Measurements from ENCODE around the gene AHSP.

Gene AHSP

DNA sequence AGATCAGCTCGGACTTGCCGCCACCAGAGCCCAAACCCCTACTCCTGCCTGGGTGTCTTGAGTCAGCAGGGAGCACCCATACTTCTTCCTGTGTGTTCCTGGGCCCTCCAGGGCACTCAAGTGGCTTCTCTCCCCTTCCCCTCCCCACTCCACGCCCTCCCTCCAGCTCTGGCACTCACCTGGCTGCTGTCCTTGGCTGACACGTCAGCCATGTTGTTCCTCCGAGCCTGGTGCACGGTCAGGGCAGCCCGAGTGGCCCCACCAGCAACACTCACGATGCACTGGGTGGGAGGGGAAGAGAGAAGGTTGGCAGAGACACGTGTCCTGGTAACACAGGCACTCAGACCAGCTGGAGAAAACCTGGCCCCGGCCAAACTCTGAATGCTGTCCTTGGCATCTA lies 31.0 kb upstream of the AHSP start:
- Histone ChIP-seq H3K27ac (no peak overlapping the region), H3K4me3 (ENCODE audit: low read depth in 1 of 2, low read length in 1 of 2) (no peak overlapping the region), H3K4me1 (ENCODE audit: control insufficient read depth in 1 of 2, insufficient read depth in 1 of 2, low read depth in 1 of 2, low read length in 1 of 2) (no peaks in the 10 kb centered on the region), H3K9me3 (no peaks in the 10 kb centered on the region), H3K27me3 (no peaks in the 10 kb centered on the region), H3K36me3 (peaks cover 67% of the 10 kb centered on the region)
- TF ChIP-seq, protein P1, sequence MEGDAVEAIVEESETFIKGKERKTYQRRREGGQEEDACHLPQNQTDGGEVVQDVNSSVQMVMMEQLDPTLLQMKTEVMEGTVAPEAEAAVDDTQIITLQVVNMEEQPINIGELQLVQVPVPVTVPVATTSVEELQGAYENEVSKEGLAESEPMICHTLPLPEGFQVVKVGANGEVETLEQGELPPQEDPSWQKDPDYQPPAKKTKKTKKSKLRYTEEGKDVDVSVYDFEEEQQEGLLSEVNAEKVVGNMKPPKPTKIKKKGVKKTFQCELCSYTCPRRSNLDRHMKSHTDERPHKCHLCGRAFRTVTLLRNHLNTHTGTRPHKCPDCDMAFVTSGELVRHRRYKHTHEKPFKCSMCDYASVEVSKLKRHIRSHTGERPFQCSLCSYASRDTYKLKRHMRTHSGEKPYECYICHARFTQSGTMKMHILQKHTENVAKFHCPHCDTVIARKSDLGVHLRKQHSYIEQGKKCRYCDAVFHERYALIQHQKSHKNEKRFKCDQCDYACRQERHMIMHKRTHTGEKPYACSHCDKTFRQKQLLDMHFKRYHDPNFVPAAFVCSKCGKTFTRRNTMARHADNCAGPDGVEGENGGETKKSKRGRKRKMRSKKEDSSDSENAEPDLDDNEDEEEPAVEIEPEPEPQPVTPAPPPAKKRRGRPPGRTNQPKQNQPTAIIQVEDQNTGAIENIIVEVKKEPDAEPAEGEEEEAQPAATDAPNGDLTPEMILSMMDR (IDR thresholded peaks at IDR 0.05) = no peak

DNA sequence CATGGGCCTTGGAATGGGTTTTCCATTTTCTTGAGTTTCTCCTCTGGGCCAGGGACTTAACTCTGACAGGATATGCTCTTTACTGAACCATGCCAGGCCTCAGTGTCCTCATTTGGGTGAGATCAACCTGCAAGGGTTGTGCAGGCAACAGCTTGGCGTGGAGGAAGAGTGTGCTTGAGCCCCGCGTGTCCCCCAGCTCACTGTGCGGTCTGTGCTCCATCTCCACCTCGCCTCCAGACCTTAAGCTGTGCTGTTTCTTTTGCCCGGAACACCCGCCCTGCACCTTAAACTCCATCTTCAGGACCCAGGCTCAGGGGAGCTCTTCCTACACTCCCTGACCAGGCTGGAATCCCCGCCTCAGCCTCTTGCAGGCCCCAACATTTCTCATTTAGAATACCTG lies 29.2 kb upstream of the AHSP start:
- TF ChIP-seq, protein P1 (IDR thresholded peaks at IDR 0.05) = no peak
- Histone ChIP-seq H3K27ac (no peak overlapping the region), H3K27me3 (no peaks in the 10 kb centered on the region), H3K9me3 (no peaks in the 10 kb centered on the region), H3K36me3 (peaks cover 50% of the 10 kb centered on the region), H3K4me3 (ENCODE audit: low read depth in 1 of 2, low read length in 1 of 2) (no peak overlapping the region), H3K4me1 (ENCODE audit: control insufficient read depth in 1 of 2, insufficient read depth in 1 of 2, low read depth in 1 of 2, low read length in 1 of 2) (no peaks in the 10 kb centered on the region)

DNA sequence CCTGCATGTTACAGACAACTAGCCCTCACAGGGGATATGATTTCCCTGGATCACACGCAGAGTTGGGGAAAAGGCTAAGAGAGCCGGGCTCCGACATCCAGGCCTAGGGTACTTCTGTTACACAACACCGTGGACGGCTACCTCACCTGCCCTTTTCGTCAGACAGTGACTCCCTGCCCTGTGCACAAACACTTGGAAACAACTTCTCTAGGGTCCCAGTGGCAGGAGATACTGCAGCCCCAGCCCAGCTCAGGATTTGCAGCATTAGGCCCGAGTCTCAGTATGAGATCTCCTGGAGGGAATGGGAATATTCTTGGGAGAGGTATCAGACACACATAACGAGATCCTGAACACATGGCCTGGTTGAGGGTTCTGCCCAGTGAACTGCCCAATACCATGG lies 27.8 kb upstream of the AHSP start:
- TF ChIP-seq, protein P1 (IDR thresholded peaks at IDR 0.05) = no peak
- Histone ChIP-seq H3K36me3 (peaks cover 46% of the 10 kb centered on the region), H3K4me3 (ENCODE audit: low read depth in 1 of 2, low read length in 1 of 2) (no peak overlapping the region)

DNA sequence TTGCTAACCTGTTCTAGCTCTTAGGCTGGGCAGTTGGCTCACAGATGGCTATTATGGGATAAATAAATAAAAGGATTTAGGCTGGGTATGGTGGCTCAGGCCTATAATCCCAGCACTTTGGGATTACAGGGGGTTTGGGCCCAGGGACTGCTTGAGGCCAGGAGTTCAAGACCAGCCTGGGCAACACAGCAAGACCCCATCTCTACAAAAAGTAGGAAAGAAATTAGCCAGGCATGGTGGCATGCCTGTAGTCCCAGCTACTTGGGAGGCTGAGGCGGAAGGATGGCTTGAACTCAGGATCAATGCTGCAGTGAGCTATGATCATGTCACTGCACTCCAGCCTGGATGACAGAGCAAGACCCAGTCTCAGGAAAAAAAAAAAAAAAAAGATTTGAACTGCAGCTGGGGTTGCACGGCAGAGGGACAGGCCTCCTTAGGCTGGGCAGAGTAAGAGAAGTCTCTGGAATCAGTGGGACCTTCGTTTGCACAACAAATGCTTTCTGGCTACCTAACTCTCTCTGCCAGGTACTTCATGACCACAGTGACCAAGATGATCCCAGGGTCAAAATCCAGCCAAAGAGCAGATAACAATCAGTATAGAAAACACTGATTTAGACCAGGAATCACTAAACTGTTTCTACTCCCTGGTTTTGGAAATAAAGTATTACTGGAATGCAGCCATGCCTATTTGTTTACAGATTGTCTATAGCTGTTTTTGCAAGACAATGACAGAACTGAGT lies 26.3 kb upstream of the AHSP start:
- no peaks in the 10 kb centered on the region for H3K4me1 ChIP-seq (ENCODE audit: control insufficient read depth in 1 of 2, insufficient read depth in 1 of 2, low read depth in 1 of 2, low read length in 1 of 2)
- peaks cover 40% of the 10 kb centered on the region for H3K36me3 ChIP-seq
- TF ChIP-seq, protein P1 (IDR thresholded peaks at IDR 0.05) = no peak

More for the DNA sequence above, 27.8 kb upstream of the AHSP start:
- Histone ChIP-seq H3K27ac (no peak overlapping the region), H3K4me1 (ENCODE audit: control insufficient read depth in 1 of 2, insufficient read depth in 1 of 2, low read depth in 1 of 2, low read length in 1 of 2) (no peaks in the 10 kb centered on the region), H3K27me3 (no peaks in the 10 kb centered on the region), H3K9me3 (no peaks in the 10 kb centered on the region)

DNA sequence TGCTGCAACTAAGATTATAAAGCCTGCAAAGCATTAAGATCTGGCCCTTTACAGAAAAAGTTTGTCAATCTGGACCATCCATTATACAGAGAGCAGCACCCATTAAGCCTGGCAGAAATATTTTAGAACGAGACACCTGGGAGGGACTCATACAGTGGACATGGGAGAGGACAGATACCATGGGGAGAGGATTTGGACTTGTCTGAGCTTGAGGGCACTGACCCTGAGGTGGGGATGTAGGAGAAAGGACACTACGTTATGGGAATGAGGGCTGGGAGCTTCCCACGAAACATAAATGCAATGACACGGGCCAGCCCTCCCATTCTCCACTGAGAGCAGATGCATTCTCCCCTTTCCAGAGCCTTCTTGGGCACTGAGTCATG lies 25.7 kb upstream of the AHSP start:
- TF ChIP-seq, protein P1 (IDR thresholded peaks at IDR 0.05) = no peak
- Histone ChIP-seq H3K4me1 (ENCODE audit: control insufficient read depth in 1 of 2, insufficient read depth in 1 of 2, low read depth in 1 of 2, low read length in 1 of 2) (peaks cover 0 to under 1% of the 10 kb centered on the region in 2 experiments), H3K27me3 (no peaks in the 10 kb centered on the region), H3K36me3 (peaks cover 34% of the 10 kb centered on the region), H3K4me3 (ENCODE audit: low read depth in 1 of 2, low read length in 1 of 2) (no peak overlapping the region), H3K9me3 (no peaks in the 10 kb centered on the region), H3K27ac (no peak overlapping the region)

More for the DNA sequence above, 26.3 kb upstream of the AHSP start:
- H3K27ac ChIP-seq = no peak overlapping the region
- no peaks in the 10 kb centered on the region for H3K27me3 ChIP-seq
- H3K9me3 ChIP-seq = no peaks in the 10 kb centered on the region
- H3K4me3 ChIP-seq (ENCODE audit: low read depth in 1 of 2, low read length in 1 of 2) = no peak overlapping the region

Data from neutrophil (primary cell).